Gastrocnemius medialis (tissue), 4 donors: Measurements from ENCODE around the gene NAXE. TPM values are rescaled to one million over a fixed set of nuclear protein-coding genes. Genes with fewer than 3 reads are reported as not detected.
"Not testable (repeated sequence)": the region's sequence is repeated elsewhere in the genome, so short reads cannot be mapped to it uniquely, and the experiment has no call there.

Experiments
- ATAC-seq, 2 donors: fragments of 150-250 bp; one replicate each; pipeline ENCODE4 v1.9.1; 2016
- DNase-seq, 2 donors: peaks; one replicate each; pipeline ENCODE4 v3.0.0-alpha.2; 2019
- H3K27ac ChIP-seq, 4 donors: fragments of 200-600 bp; sonication (generic); 1 replicate in 1 of 4; 2 replicates in 3 of 4; pipeline ENCODE4 v1.5.1; 2016 to 2018; ENCODE audit warnings: mild to moderate bottlenecking in 2 of 4, moderate library complexity in 1 of 4
- H3K27me3 ChIP-seq, 3 donors: fragments of 200-600 bp; sonication (generic) in 2 of 3; 1 replicate in 1 of 3; 2 replicates in 2 of 3; pipeline versions ENCODE4 v1.5.1 to v1.6.0; 2016 to 2019; ENCODE audit warnings: mild to moderate bottlenecking in 1 of 3, moderate library complexity in 1 of 3
- H3K36me3 ChIP-seq, 2 donors: fragments of 200-600 bp; sonication (generic) in 1 of 2; one replicate each; pipeline ENCODE4 v1.5.1; 2017 to 2018
- H3K4me1 ChIP-seq, 2 donors: fragments of 200-600 bp; sonication (generic) in 1 of 2; one replicate each; pipeline ENCODE4 v1.5.1; 2016 to 2017; ENCODE audit warnings: mild to moderate bottlenecking in 2 of 2
- H3K4me3 ChIP-seq, 4 donors: fragments of 200-600 bp; sonication (generic) in 3 of 4; 1 replicate in 1 of 4; 2 replicates in 3 of 4; pipeline ENCODE4 v1.5.1; 2016 to 2019; ENCODE audit warnings: mild to moderate bottlenecking in 2 of 4
- H3K9me3 ChIP-seq, 3 donors: fragments of 200-600 bp; sonication (generic) in 2 of 3; 1 replicate in 1 of 3; 2 replicates in 2 of 3; pipeline ENCODE4 v1.5.1; 2016 to 2019
- CTCF ChIP-seq, 5 experiments: fragments of 450-650 bp in 3 of 5; fragments of 200-600 bp in 2 of 5; sonication (generic) in 2 of 5; IDR thresholded peaks in 4 of 5; conservative IDR thresholded peaks in 1 of 5; 1 replicate in 4 of 5; 2 replicates in 1 of 5; pipeline ENCODE4 v1.5.1; 2016 to 2019; ENCODE audit warnings: antibody characterized with exemption in 5 of 5, mild to moderate bottlenecking in 3 of 5, moderate library complexity in 3 of 5
- POLR2A ChIP-seq, 2 donors: fragments of 450-650 bp; IDR thresholded peaks; one replicate each; pipeline ENCODE4 v1.6.1; 2017; ENCODE audit warnings: antibody characterized with exemption in 2 of 2, mild to moderate bottlenecking in 2 of 2, moderate library complexity in 2 of 2
- in situ Hi-C, 4 donors: fragments of 200-750 bp; cut with MboI; loops; one replicate each; pipeline versions ENCODE4 v1.15.0 to v1.8.0; 2017; ENCODE audit warnings: low sequenced_read_pairs in 4 of 4
- intact Hi-C: fragments of 100-400 bp; cut with DNase I; formaldehyde crosslinking; loops from one replicate; pipeline ENCODE4 v1.15.1; 2023; ENCODE audit warnings: low total_unique reads
- total RNA-seq, 4 donors: library from RNA; depleted of rRNA; stranded (reverse); fragments of >200 nt; gene quantifications; one replicate each; pipeline versions ENCODE4 v1.1.0 to v1.2.3, GENCODE V29; 2016

Gene NAXE
- total RNA-seq, 4 donors from 2014 or later = 34.4 to 66.7 (median 46.0) TPM

GRCh38 chr1:156608036-156608674 lies 16.6 kb downstream of the NAXE start:
- TF ChIP-seq CTCF (IDR thresholded peaks at IDR 0.05 in 4 of 5, conservative IDR thresholded peaks at IDR 0.05 in 1 of 5) (peak; percentile 73 to 81 (median 80)), POLR2A (IDR thresholded peaks at IDR 0.05) (no peak)
- Histone ChIP-seq H3K4me1 (no peaks in the 10 kb centered on the region), H3K4me3 (no peak overlapping the region), H3K9me3 (no peaks in the 10 kb centered on the region), H3K36me3 (no peaks in the 10 kb centered on the region), H3K27ac (no peak overlapping the region), H3K27me3 (no peaks in the 10 kb centered on the region)
- intact Hi-C loops = loop anchor here (1.0 to 2.0 kb wide), 4 partner anchors 24 to 223 kb away; no protein-coding TSS in a partner anchor
- DNase-seq (peak; percentile 48 to 59), ATAC-seq (peak; percentile 99 to 100)
- in situ Hi-C loops = loop anchor here in 3 of 4 donors (5.0 to 10.0 kb wide), 2 partner anchors 156 to 223 kb away; no protein-coding TSS in a partner anchor

- in situ Hi-C loops = loop anchor here in 3 of 4 donors (5.0 to 10.0 kb wide), 2 partner anchors 157 to 224 kb away; no protein-coding TSS in a partner anchor
- no peak overlapping the region for H3K27ac ChIP-seq
- TF ChIP-seq POLR2A (IDR thresholded peaks at IDR 0.05) (no peak), CTCF (IDR thresholded peaks at IDR 0.05 in 4 of 5, conservative IDR thresholded peaks at IDR 0.05 in 1 of 5) (peak in 1 of 5 experiments; percentile 23)
- ATAC-seq (no peak), DNase-seq (no peak)
- no peak overlapping the region for H3K4me3 ChIP-seq
- intact Hi-C loops = loop anchor here (1.0 to 2.0 kb wide), 4 partner anchors 25 to 224 kb away; no protein-coding TSS in a partner anchor
- no peaks in the 10 kb centered on the region for H3K9me3 ChIP-seq
- no peaks in the 10 kb centered on the region for H3K27me3 ChIP-seq
- H3K36me3 ChIP-seq = no peaks in the 10 kb centered on the region
- H3K4me1 ChIP-seq = no peaks in the 10 kb centered on the region
Observed at GRCh38 chr1:156608981-156609380, 17.4 kb downstream of the NAXE start.

- H3K36me3 ChIP-seq, H3K4me1 ChIP-seq, H3K27me3 ChIP-seq, H3K27ac ChIP-seq, DNase-seq, H3K9me3 ChIP-seq, intact Hi-C loops, H3K4me3 ChIP-seq, ATAC-seq: not testable (repeated sequence)
- in situ Hi-C loops = loop anchor here in 1 of 4 donors (10.0 kb wide), 1 partner anchor 225 kb away; no protein-coding TSS in a partner anchor
Observed at GRCh38 chr1:156610072-156610471, 18.5 kb downstream of the NAXE start.

GRCh38 chr1:156612666-156613065 lies 21.1 kb downstream of the NAXE start:
- Histone ChIP-seq H3K4me1 (peaks cover 0 to 7% of the 10 kb centered on the region in 2 donors), H3K9me3 (no peaks in the 10 kb centered on the region), H3K27ac (no peak overlapping the region), H3K4me3 (no peak overlapping the region), H3K36me3 (no peaks in the 10 kb centered on the region), H3K27me3 (no peaks in the 10 kb centered on the region)
- DNase-seq (no peak), ATAC-seq (no peak)
- no peak for TF ChIP-seq POLR2A (IDR thresholded peaks at IDR 0.05)
- TF ChIP-seq CTCF (IDR thresholded peaks at IDR 0.05 in 4 of 5, conservative IDR thresholded peaks at IDR 0.05 in 1 of 5) = no peak
- intact Hi-C loops (no loop called here), in situ Hi-C loops (loop anchor here in 1 of 4 donors (10.0 kb wide), 1 partner anchor 228 kb away; no protein-coding TSS in a partner anchor)

- H3K4me3 ChIP-seq = no peak overlapping the region
- intact Hi-C loops (no loop called here), in situ Hi-C loops (loop anchor here in 1 of 4 donors (10.0 kb wide), 1 partner anchor 231 kb away; no protein-coding TSS in a partner anchor)
Observed at GRCh38 chr1:156615946-156616345, 24.4 kb downstream of the NAXE start.

More at GRCh38 chr1:156615946-156616345, 24.4 kb downstream of the NAXE start:
- no peaks in the 10 kb centered on the region for H3K36me3 ChIP-seq
- peaks cover 0 to 7% of the 10 kb centered on the region in 2 donors for H3K4me1 ChIP-seq
- H3K9me3 ChIP-seq = no peaks in the 10 kb centered on the region
- ATAC-seq = no peak
- no peak for DNase-seq
- peaks cover 8 to 11% (median 10%) of the 10 kb centered on the region in 3 donors for H3K27me3 ChIP-seq
- TF ChIP-seq POLR2A (IDR thresholded peaks at IDR 0.05) = no peak
- no peak for TF ChIP-seq CTCF (IDR thresholded peaks at IDR 0.05 in 4 of 5, conservative IDR thresholded peaks at IDR 0.05 in 1 of 5)
- peak overlapping the region; percentile 45 to 66 (median 56) for H3K27ac ChIP-seq
